ENCODE measurements around the gene IQCH.

DNA sequence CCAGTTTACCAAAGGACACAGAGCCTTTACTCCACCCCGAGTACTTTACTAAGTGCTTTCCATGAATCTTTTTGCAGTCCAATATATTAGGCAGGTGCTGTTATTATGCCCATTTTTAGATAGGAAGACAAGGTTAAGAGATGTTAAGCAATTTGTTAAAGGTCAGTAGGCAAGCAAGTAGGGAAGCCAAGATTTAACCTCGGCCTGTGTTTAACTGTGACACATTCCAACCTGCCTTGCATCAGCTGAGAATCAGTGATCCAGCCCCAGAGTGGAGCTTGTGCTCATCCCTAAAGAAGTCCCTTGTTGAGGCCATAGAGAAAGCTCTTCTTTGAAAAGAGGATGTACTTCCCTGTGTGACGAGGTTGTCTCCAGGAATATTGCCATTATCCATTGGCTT is 215.1 kb downstream of the IQCH start:
- TF ChIP-seq, protein P1, sequence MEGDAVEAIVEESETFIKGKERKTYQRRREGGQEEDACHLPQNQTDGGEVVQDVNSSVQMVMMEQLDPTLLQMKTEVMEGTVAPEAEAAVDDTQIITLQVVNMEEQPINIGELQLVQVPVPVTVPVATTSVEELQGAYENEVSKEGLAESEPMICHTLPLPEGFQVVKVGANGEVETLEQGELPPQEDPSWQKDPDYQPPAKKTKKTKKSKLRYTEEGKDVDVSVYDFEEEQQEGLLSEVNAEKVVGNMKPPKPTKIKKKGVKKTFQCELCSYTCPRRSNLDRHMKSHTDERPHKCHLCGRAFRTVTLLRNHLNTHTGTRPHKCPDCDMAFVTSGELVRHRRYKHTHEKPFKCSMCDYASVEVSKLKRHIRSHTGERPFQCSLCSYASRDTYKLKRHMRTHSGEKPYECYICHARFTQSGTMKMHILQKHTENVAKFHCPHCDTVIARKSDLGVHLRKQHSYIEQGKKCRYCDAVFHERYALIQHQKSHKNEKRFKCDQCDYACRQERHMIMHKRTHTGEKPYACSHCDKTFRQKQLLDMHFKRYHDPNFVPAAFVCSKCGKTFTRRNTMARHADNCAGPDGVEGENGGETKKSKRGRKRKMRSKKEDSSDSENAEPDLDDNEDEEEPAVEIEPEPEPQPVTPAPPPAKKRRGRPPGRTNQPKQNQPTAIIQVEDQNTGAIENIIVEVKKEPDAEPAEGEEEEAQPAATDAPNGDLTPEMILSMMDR (optimal IDR thresholded peaks at IDR 0.05 in 1 of 3, IDR thresholded peaks at IDR 0.05 in 1 of 3, conservative IDR thresholded peaks at IDR 0.05 in 1 of 3; ENCODE audit: extremely low read depth in 1 of 3, insufficient read depth in 2 of 3, low read length in 3 of 3) = no peak
- no peak for TF ChIP-seq EZH2 (IDR thresholded peaks at IDR 0.05; ENCODE audit: low read length)
